Neural progenitor cell (in vitro differentiated cells): ENCODE results near the gene RFPL2.

Experiments
- EZH2phosphoT487 ChIP-seq: fragments of 200-600 bp; sonication (generic); IDR thresholded peaks from 2 replicates; pipeline ENCODE4 v1.6.1; 2017; ENCODE audit warnings: antibody characterized with exemption
- TF ChIP-seq, protein P1 (sequence below): fragments of 200-600 bp; sonication (generic); IDR thresholded peaks from 2 replicates; pipeline ENCODE4 v1.5.1; 2017; ENCODE audit warnings: antibody characterized with exemption, mild to moderate bottlenecking

DNA sequence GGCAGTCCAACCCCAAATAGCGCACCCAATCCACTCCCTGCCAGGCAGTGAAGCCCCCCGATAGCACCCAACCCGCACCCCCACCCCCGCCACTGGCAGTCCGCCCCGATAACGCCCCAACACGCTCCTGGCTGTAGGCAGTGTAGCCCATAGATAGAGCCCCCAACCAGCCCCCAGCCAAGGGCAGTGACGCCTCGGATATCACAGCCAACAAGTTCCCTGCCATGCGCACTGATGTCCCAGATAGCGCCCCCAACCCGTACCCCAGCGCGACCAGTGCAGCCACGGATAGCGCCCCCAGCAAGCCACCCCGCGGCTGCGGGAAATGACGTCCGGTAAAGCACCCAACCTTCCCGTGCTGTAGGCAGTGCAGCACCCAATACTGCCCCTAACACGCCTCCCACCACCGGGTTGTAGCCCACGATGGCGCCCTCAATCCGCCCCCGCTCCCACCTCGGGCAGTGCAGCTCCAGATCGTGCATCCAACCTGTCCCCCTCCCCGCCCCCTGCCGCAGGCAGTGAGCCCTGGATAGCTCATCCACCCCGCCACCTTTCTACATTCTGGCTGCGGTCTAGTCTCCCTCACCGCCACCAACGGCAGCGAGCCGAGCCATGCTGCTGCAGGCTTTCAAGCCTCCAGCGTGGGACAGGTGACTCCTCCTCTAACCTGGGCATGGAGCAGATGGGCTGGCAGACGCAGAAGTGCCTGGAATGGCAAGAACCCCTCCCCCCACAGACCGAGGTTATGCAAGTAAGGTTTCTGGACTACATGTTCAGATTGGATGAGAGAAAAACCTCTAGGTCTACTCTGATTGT lies 625 bp downstream of the RFPL2 start:
- TF ChIP-seq, protein P1, sequence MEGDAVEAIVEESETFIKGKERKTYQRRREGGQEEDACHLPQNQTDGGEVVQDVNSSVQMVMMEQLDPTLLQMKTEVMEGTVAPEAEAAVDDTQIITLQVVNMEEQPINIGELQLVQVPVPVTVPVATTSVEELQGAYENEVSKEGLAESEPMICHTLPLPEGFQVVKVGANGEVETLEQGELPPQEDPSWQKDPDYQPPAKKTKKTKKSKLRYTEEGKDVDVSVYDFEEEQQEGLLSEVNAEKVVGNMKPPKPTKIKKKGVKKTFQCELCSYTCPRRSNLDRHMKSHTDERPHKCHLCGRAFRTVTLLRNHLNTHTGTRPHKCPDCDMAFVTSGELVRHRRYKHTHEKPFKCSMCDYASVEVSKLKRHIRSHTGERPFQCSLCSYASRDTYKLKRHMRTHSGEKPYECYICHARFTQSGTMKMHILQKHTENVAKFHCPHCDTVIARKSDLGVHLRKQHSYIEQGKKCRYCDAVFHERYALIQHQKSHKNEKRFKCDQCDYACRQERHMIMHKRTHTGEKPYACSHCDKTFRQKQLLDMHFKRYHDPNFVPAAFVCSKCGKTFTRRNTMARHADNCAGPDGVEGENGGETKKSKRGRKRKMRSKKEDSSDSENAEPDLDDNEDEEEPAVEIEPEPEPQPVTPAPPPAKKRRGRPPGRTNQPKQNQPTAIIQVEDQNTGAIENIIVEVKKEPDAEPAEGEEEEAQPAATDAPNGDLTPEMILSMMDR, result peak; percentile 34
- TF ChIP-seq EZH2phosphoT487, result peak; percentile 27
